ENCODE measurements around the gene LRRC75B.
"Not testable (repeated sequence)": the region's sequence is repeated elsewhere in the genome, so short reads cannot be mapped to it uniquely, and the experiment has no call there.

The LRRC75B gene

GRCh38 chr22:24555165-24556039, 37.5 kb downstream of the LRRC75B start, which contains the start of gene SNRPD3:
Gene SNRPD3 (plus strand): TSS chr22:24555999. CDS start chr22:24557675, 1,676 bp downstream.
- in situ Hi-C loops (cut with HindIII; ENCODE audit: low sequenced_read_pairs): no loop called here

- in situ Hi-C loops (cut with HindIII; ENCODE audit: low sequenced_read_pairs): no loop called here
Measured at GRCh38 chr22:24554313-24555164, 38.3 kb downstream of the LRRC75B start, which contains the start of gene GUCD1. Gene GUCD1 (minus strand): TSS chr22:24555138. CDS start chr22:24554991, 147 bp downstream.

GRCh38 chr22:24553597-24554312, 39.1 kb downstream of the LRRC75B start:
- in situ Hi-C loops (cut with HindIII; ENCODE audit: low sequenced_read_pairs): no loop called here

GRCh38 chr22:24552503-24553286, 40.2 kb downstream of the LRRC75B start:
- in situ Hi-C loops (cut with HindIII; ENCODE audit: low sequenced_read_pairs): not testable (repeated sequence)

- in situ Hi-C loops (cut with HindIII; ENCODE audit: low sequenced_read_pairs): no loop called here
Measured at GRCh38 chr22:24550902-24551435, 41.9 kb downstream of the LRRC75B start.

GRCh38 chr22:24550028-24550901, 42.6 kb downstream of the LRRC75B start:
- in situ Hi-C loops (cut with HindIII; ENCODE audit: low sequenced_read_pairs): no loop called here

GRCh38 chr22:24548812-24549211, 44.1 kb downstream of the LRRC75B start:
- in situ Hi-C loops (cut with HindIII; ENCODE audit: low sequenced_read_pairs): no loop called here

- in situ Hi-C loops (cut with HindIII; ENCODE audit: low sequenced_read_pairs): no loop called here
Measured at GRCh38 chr22:24543679-24544243, 49.1 kb downstream of the LRRC75B start.

GRCh38 chr22:24543185-24543601, 49.7 kb downstream of the LRRC75B start:
- in situ Hi-C loops (cut with HindIII; ENCODE audit: low sequenced_read_pairs): no loop called here

GRCh38 chr22:24542641-24543040, 50.2 kb downstream of the LRRC75B start:
- in situ Hi-C loops (cut with HindIII; ENCODE audit: low sequenced_read_pairs): no loop called here

- in situ Hi-C loops (cut with HindIII; ENCODE audit: low sequenced_read_pairs): no loop called here
Measured at GRCh38 chr22:24541681-24542515, 51.0 kb downstream of the LRRC75B start.

GRCh38 chr22:24540470-24540869, 52.4 kb downstream of the LRRC75B start:
- in situ Hi-C loops (cut with HindIII; ENCODE audit: low sequenced_read_pairs): no loop called here

GRCh38 chr22:24536089-24536488, 56.8 kb downstream of the LRRC75B start:
- in situ Hi-C loops (cut with HindIII; ENCODE audit: low sequenced_read_pairs): no loop called here

Data from endothelial cell of hepatic sinusoid (primary cell).